WTC11 (cell line): ENCODE results near the gene STPG2. TPM values are rescaled to one million over a fixed set of nuclear protein-coding genes. Genes with fewer than 3 reads are reported as not detected.

Experiments
- ATAC-seq: fragments of 200-7000 bp; cut with Tn5 transposase; 2 replicates; pipeline ENCODE4 v1.10.0; 2021; ENCODE audit warnings: mild to moderate bottlenecking, moderate library complexity
- CTCF ChIA-PET: fragments of 300-600 bp; sonication (Branson Sonifier 250); formaldehyde crosslinking; loops from one replicate; lab custom pipeline; 2021; ENCODE audit warnings: antibody characterized with exemption; lab: Charles Lee
- POLR2A ChIA-PET: fragments of 350-600 bp; sonication (Branson Sonifier 250); formaldehyde crosslinking; loops from one replicate; lab custom pipeline; 2021; ENCODE audit warnings: antibody characterized with exemption; lab: Charles Lee
- DNase-seq: peaks from one replicate; pipeline ENCODE4 v3.0.0; 2021; ENCODE audit warnings: low spot score
- H3K27ac Mint-ChIP-seq: 2 replicates; pipeline ENCODE4 v1.8.0; 2021; ENCODE audit warnings: mixed read lengths
- H3K27me3 Mint-ChIP-seq: 2 replicates; pipeline ENCODE4 v1.8.0; 2021; ENCODE audit warnings: low read depth, mild to moderate bottlenecking, moderate library complexity, mixed read lengths
- H3K36me3 Mint-ChIP-seq: 2 replicates; pipeline ENCODE4 v1.8.0; 2021; ENCODE audit warnings: mixed read lengths
- H3K4me1 Mint-ChIP-seq: 2 replicates; pipeline ENCODE4 v1.8.0; 2022; ENCODE audit warnings: mixed read lengths
- H3K4me3 Mint-ChIP-seq: 2 replicates; pipeline ENCODE4 v1.8.0; 2021; ENCODE audit warnings: mild to moderate bottlenecking, moderate library complexity, mixed read lengths
- H3K9me3 Mint-ChIP-seq: 2 replicates; pipeline ENCODE4 v1.8.0; 2021; ENCODE audit warnings: mixed read lengths
- ARID4B ChIP-seq: sonication (generic); formaldehyde crosslinking; IDR thresholded peaks from 2 replicates; pipeline ENCODE4 v1.8.0; 2023; ENCODE audit warnings: missing genetic modification reagents, mild to moderate bottlenecking, borderline replicate concordance
- ATF2 ChIP-seq: sonication (generic); formaldehyde crosslinking; IDR thresholded peaks from 2 replicates; pipeline ENCODE4 v1.8.1; 2022; ENCODE audit warnings: low read depth, missing genetic modification reagents, borderline replicate concordance
- ATF6 ChIP-seq: sonication (generic); formaldehyde crosslinking; IDR thresholded peaks from 2 replicates; pipeline ENCODE4 v1.8.1; 2023; ENCODE audit warnings: mild to moderate bottlenecking, missing genetic modification reagents
- CTCF ChIP-seq: fragments of 200-600 bp; IDR thresholded peaks from 2 replicates; pipeline ENCODE4 v1.8.0; 2022; ENCODE audit warnings: antibody characterized with exemption
- FOXK1 ChIP-seq: sonication (generic); formaldehyde crosslinking; IDR thresholded peaks from 2 replicates; pipeline ENCODE4 v1.8.0; 2022; ENCODE audit warnings: mild to moderate bottlenecking, moderate library complexity, missing genetic modification reagents
- HMGXB4 ChIP-seq: sonication (generic); formaldehyde crosslinking; IDR thresholded peaks from 2 replicates; pipeline ENCODE4 v1.8.1; 2023; ENCODE audit warnings: mild to moderate bottlenecking, moderate library complexity, missing genetic modification reagents
- IRF2 ChIP-seq: sonication (generic); formaldehyde crosslinking; IDR thresholded peaks from 2 replicates; pipeline ENCODE4 v1.8.0; 2022; ENCODE audit warnings: low read depth, missing genetic modification reagents, borderline replicate concordance
- MXD4 ChIP-seq: fragments of 250-450 bp; sonication (Bioruptor Pico); IDR thresholded peaks from 2 replicates; pipeline ENCODE4 v1.8.0; 2021; ENCODE audit warnings: mild to moderate bottlenecking, moderate library complexity, borderline replicate concordance
- NFE2L1 ChIP-seq: sonication (generic); formaldehyde crosslinking; IDR thresholded peaks from 2 replicates; pipeline ENCODE4 v1.8.1; 2023; ENCODE audit warnings: missing genetic modification reagents
- NFYB ChIP-seq: sonication (generic); formaldehyde crosslinking; conservative IDR thresholded peaks from 2 replicates; pipeline ENCODE4 v1.8.0; 2022; ENCODE audit warnings: low read depth, missing genetic modification reagents
- NR3C1 ChIP-seq: sonication (generic); formaldehyde crosslinking; conservative IDR thresholded peaks from 2 replicates; pipeline ENCODE4 v1.8.1; 2023; ENCODE audit warnings: low read depth, mild to moderate bottlenecking, missing genetic modification reagents
- OVOL2 ChIP-seq: fragments of 250-450 bp; sonication (Bioruptor Pico); IDR thresholded peaks from 2 replicates; pipeline ENCODE4 v1.9.0; 2021; ENCODE audit warnings: mild to moderate bottlenecking, borderline replicate concordance
- SP1 ChIP-seq: sonication (generic); formaldehyde crosslinking; conservative IDR thresholded peaks from 2 replicates; pipeline ENCODE4 v1.8.1; 2022; ENCODE audit warnings: missing genetic modification reagents
- ZNF232 ChIP-seq: sonication (generic); formaldehyde crosslinking; IDR thresholded peaks from 2 replicates; pipeline ENCODE4 v1.8.0; 2022; ENCODE audit warnings: mild to moderate bottlenecking, missing genetic modification reagents
- ZNF263 ChIP-seq: sonication (generic); formaldehyde crosslinking; IDR thresholded peaks from 2 replicates; pipeline ENCODE4 v1.8.1; 2022; ENCODE audit warnings: low read depth, mild to moderate bottlenecking, moderate library complexity, missing genetic modification reagents
- ZNF317 ChIP-seq: sonication (generic); formaldehyde crosslinking; IDR thresholded peaks from 2 replicates; pipeline ENCODE4 v1.8.1; 2023; ENCODE audit warnings: low read depth, mild to moderate bottlenecking, moderate library complexity, missing genetic modification reagents, borderline replicate concordance
- ZNF396 ChIP-seq: fragments of 250-450 bp; sonication (Bioruptor Pico); IDR thresholded peaks from 2 replicates; pipeline ENCODE4 v1.8.0; 2021; ENCODE audit warnings: mild to moderate bottlenecking, moderate library complexity, borderline replicate concordance
- ZSCAN18 ChIP-seq: fragments of 250-450 bp; sonication (Bioruptor Pico); IDR thresholded peaks from 2 replicates; pipeline ENCODE4 v2.1.2; 2022; ENCODE audit warnings: mild to moderate bottlenecking, moderate library complexity
- total RNA-seq: library from RNA; stranded (reverse); gene quantifications from 3 replicates; pipeline ENCODE4 v1.2.3, GENCODE V29; 2021

The STPG2 gene
- total RNA-seq, 1 experiment from 2014 or later: 0.17 TPM

- TF ChIP-seq ZNF232 (CRISPR knock-in tag) (no peak), SP1 (CRISPR knock-in tag) (no peak), ZSCAN18 (CRISPR knock-in tag) (no peak), IRF2 (CRISPR knock-in tag) (no peak)
These were observed 156.1 kb downstream of the STPG2 start (continued) for GRCh38 chr4:97987019-97987648.

GRCh38 chr4:97984545-97985131, 158.6 kb downstream of the STPG2 start:
- CTCF ChIA-PET: no interaction called here
- DNase-seq (peak; percentile 32), ATAC-seq (no peak)
- no peaks in the 10 kb centered on the region for H3K4me1 Mint-ChIP-seq
- H3K27ac Mint-ChIP-seq: no peak overlapping the region
- POLR2A ChIA-PET: no interaction called here
- no peaks in the 10 kb centered on the region for H3K36me3 Mint-ChIP-seq
- no peak overlapping the region for H3K4me3 Mint-ChIP-seq
- TF ChIP-seq CTCF: peak; percentile 57
- no peak for TF ChIP-seq MXD4
- no peaks in the 10 kb centered on the region; the same call in 1 of the 2 replicates for H3K27me3 Mint-ChIP-seq
- no peaks in the 10 kb centered on the region for H3K9me3 Mint-ChIP-seq

GRCh38 chr4:97978791-97979488, 164.3 kb downstream of the STPG2 start:
- Mint-ChIP-seq H3K4me1 (no peaks in the 10 kb centered on the region), H3K27me3 (no peaks in the 10 kb centered on the region; the same call in 1 of the 2 replicates), H3K27ac (no peak overlapping the region), H3K36me3 (peaks cover 13% of the 10 kb centered on the region), H3K4me3 (no peak overlapping the region), H3K9me3 (peaks cover 29% of the 10 kb centered on the region)
- DNase-seq (no peak), ATAC-seq (no peak)
- ChIA-PET POLR2A (no interaction called here), CTCF (no interaction called here)
- TF ChIP-seq OVOL2 (CRISPR knock-in tag) (no peak), ZNF317 (CRISPR knock-in tag) (no peak), FOXK1 (CRISPR knock-in tag) (no peak), HMGXB4 (CRISPR knock-in tag) (no peak), ZNF263 (CRISPR knock-in tag) (no peak), NR3C1 (CRISPR knock-in tag) (no peak), NFYB (no peak), ATF6 (no peak), NFE2L1 (CRISPR knock-in tag) (no peak), ARID4B (CRISPR knock-in tag) (no peak), ATF2 (no peak), ZNF396 (CRISPR knock-in tag) (no peak)
